Lower leg skin (tissue), 4 donors: ENCODE measurements around the gene EXOC7. TPM values are rescaled to one million over a fixed set of nuclear protein-coding genes. Genes with fewer than 3 reads are reported as not detected.

Experiments used
- DNase-seq, 2 donors: peaks; one replicate each; pipeline ENCODE4 v3.0.0-alpha.2; 2019; ENCODE audit warnings: low spot score in 2 of 2
- H3K4me3 ChIP-seq: fragments of 200-600 bp; sonication (generic); 2 replicates; pipeline ENCODE4 v1.5.1; 2017; ENCODE audit warnings: mild to moderate bottlenecking, low read depth; ENCODE audit not compliant: poor library complexity, severe bottlenecking
- CTCF ChIP-seq, 3 donors: fragments of 450-650 bp; IDR thresholded peaks; one replicate each; pipeline ENCODE4 v1.5.1; 2016; ENCODE audit warnings: antibody characterized with exemption in 3 of 3, mild to moderate bottlenecking in 3 of 3, moderate library complexity in 2 of 3
- POLR2A ChIP-seq, 2 donors: fragments of 450-650 bp; IDR thresholded peaks; one replicate each; pipeline ENCODE4 v1.6.1; 2016 to 2017; ENCODE audit warnings: antibody characterized with exemption in 2 of 2, mild to moderate bottlenecking in 1 of 2, moderate library complexity in 1 of 2
- WGBS, 2 donors: methylation state at CpG; one replicate each; pipeline ENCODE4 v1.1.5; 2018; 5-methylcytosine and 5-hydroxymethylcytosine counted together
- intact Hi-C: fragments of 100-400 bp; cut with DNase I; formaldehyde crosslinking; loops from one replicate; pipeline ENCODE4 v1.15.0; 2023; ENCODE audit warnings: low total_unique reads
- total RNA-seq, 4 donors: library from RNA; depleted of rRNA; stranded (reverse); fragments of >200 nt; gene quantifications; one replicate each; pipeline ENCODE4 v1.1.0, GENCODE V29; 2016

EXOC7 gene
- total RNA-seq, 4 donors from 2014 or later = 52.5 to 78.4 (median 72.3) TPM

GRCh38 chr17:76131692-76132573, 28.3 kb upstream of the EXOC7 start:
- no peak overlapping the region for H3K4me3 ChIP-seq
- 24 to 73% methylated on average over 12 to 13 of the region's 21 CpGs for WGBS, 2 donors
- intact Hi-C loops = no loop called here
- TF ChIP-seq POLR2A (IDR thresholded peaks at IDR 0.05) (no peak), CTCF (IDR thresholded peaks at IDR 0.05) (no peak)
- DNase-seq = no peak

GRCh38 chr17:76131051-76131691, 27.6 kb upstream of the EXOC7 start:
- WGBS, 2 donors = 68 to 70% methylated on average over 21 of the region's 21 CpGs
- DNase-seq = no peak
- TF ChIP-seq CTCF (IDR thresholded peaks at IDR 0.05) = no peak
- no peak for TF ChIP-seq POLR2A (IDR thresholded peaks at IDR 0.05)
- intact Hi-C loops = no loop called here
- H3K4me3 ChIP-seq = no peak overlapping the region

- H3K4me3 ChIP-seq = no peak overlapping the region
- no peak for DNase-seq
- intact Hi-C loops = no loop called here
- WGBS, 2 donors = 71 to 79% methylated on average over 13 of the region's 13 CpGs
- TF ChIP-seq POLR2A (IDR thresholded peaks at IDR 0.05) = no peak
- no peak for TF ChIP-seq CTCF (IDR thresholded peaks at IDR 0.05)
These were observed 26.9 kb upstream of the EXOC7 start for GRCh38 chr17:76130473-76130872.

GRCh38 chr17:76125922-76126321, 22.3 kb upstream of the EXOC7 start:
- intact Hi-C loops = no loop called here
- no peak for DNase-seq
- H3K4me3 ChIP-seq = no peak overlapping the region
- 86 to 100% methylated on average over 1 of the region's 1 CpG for WGBS, 2 donors
- TF ChIP-seq CTCF (IDR thresholded peaks at IDR 0.05) (no peak), POLR2A (IDR thresholded peaks at IDR 0.05) (no peak)

- WGBS, 2 donors = 89 to 90% methylated on average over 5 of the region's 5 CpGs
- intact Hi-C loops = no loop called here
- H3K4me3 ChIP-seq = no peak overlapping the region
- no peak for TF ChIP-seq CTCF (IDR thresholded peaks at IDR 0.05)
- TF ChIP-seq POLR2A (IDR thresholded peaks at IDR 0.05) = no peak
- no peak for DNase-seq
These were observed 21.7 kb upstream of the EXOC7 start for GRCh38 chr17:76125391-76125675.
